Brain microvascular endothelial cell (primary cell): ENCODE results near the gene POU2F3.
A peak's percentile ranks its signal among the peaks of the same experiment; 100 is the strongest.

Source experiments
- DNase-seq: peaks from one replicate; pipeline ENCODE4 v3.0.0-alpha.2; 2020
- H3K27ac ChIP-seq: fragments of 250-450 bp; sonication (Bioruptor Pico); 2 replicates; pipeline ENCODE4 v1.5.1; 2020; ENCODE audit warnings: mild to moderate bottlenecking, moderate library complexity
- H3K27me3 ChIP-seq: fragments of 250-450 bp; sonication (Bioruptor Pico); replicated peaks from 2 replicates; pipeline ENCODE4 v1.5.1; 2020; ENCODE audit warnings: mild to moderate bottlenecking
- H3K36me3 ChIP-seq: fragments of 250-450 bp; sonication (Bioruptor Pico); replicated peaks from 2 replicates; pipeline ENCODE4 v1.5.1; 2020; ENCODE audit warnings: mild to moderate bottlenecking
- H3K4me3 ChIP-seq: 2 replicates; pipeline ENCODE4 v1.5.1; 2011; ENCODE audit warnings: low read depth, mild to moderate bottlenecking, control low read depth, low read length, moderate library complexity
- CTCF ChIP-seq: IDR thresholded peaks from 2 replicates; pipeline ENCODE4 v1.5.1; 2011; ENCODE audit warnings: low read depth, mild to moderate bottlenecking, moderate library complexity, low read length, control low read depth, inconsistent platforms; ENCODE audit errors: missing control alignments
- in situ Hi-C: cut with HindIII; loops from 2 replicates; pipeline ENCODE4 v1.10.0; 2017; ENCODE audit warnings: low sequenced_read_pairs, low pct_ligation_motif_present

The POU2F3 gene

GRCh38 chr11:120296554-120296953 lies 56.6 kb downstream of the POU2F3 start:
- TF ChIP-seq CTCF = no peak
- Histone ChIP-seq H3K27ac (no peak overlapping the region), H3K4me3 (no peak overlapping the region), H3K36me3 (no peaks in the 10 kb centered on the region), H3K27me3 (peaks cover 15% of the 10 kb centered on the region)
- no peak for DNase-seq
- in situ Hi-C loops = no loop called here

GRCh38 chr11:120298461-120298860 lies 58.5 kb downstream of the POU2F3 start:
- DNase-seq = no peak
- Histone ChIP-seq H3K36me3 (no peaks in the 10 kb centered on the region), H3K4me3 (no peak overlapping the region), H3K27ac (no peak overlapping the region), H3K27me3 (peaks cover 9% of the 10 kb centered on the region)
- no peak for TF ChIP-seq CTCF
- in situ Hi-C loops = no loop called here

- DNase-seq = no peak
- no peaks in the 10 kb centered on the region for H3K27me3 ChIP-seq
- no peaks in the 10 kb centered on the region for H3K36me3 ChIP-seq
- H3K27ac ChIP-seq = no peak overlapping the region
- H3K4me3 ChIP-seq = no peak overlapping the region
- TF ChIP-seq CTCF = no peak
- in situ Hi-C loops = no loop called here
Observed at GRCh38 chr11:120302001-120302805, 62.3 kb downstream of the POU2F3 start.

GRCh38 chr11:120303004-120303637 lies 63.2 kb downstream of the POU2F3 start:
- peak; percentile 88 for TF ChIP-seq CTCF
- no peaks in the 10 kb centered on the region for H3K36me3 ChIP-seq
- peak; percentile 74 for DNase-seq
- H3K27me3 ChIP-seq = no peaks in the 10 kb centered on the region
- H3K27ac ChIP-seq = no peak overlapping the region
- in situ Hi-C loops = no loop called here
- no peak overlapping the region for H3K4me3 ChIP-seq

GRCh38 chr11:120304526-120304925 lies 64.6 kb downstream of the POU2F3 start:
- Histone ChIP-seq H3K4me3 (no peak overlapping the region), H3K27me3 (no peaks in the 10 kb centered on the region), H3K36me3 (no peaks in the 10 kb centered on the region), H3K27ac (no peak overlapping the region)
- no peak for TF ChIP-seq CTCF
- no peak for DNase-seq
- in situ Hi-C loops = no loop called here
